NK-92 (cell line): Measurements from ENCODE around the gene MAPKAP1.

Experiments used
- DNase-seq: peaks from one replicate; lab custom pipeline; 2025; ENCODE audit not compliant: unreplicated experiment; lab: John Stamatoyannopoulos, UW

MAPKAP1 gene

DNA sequence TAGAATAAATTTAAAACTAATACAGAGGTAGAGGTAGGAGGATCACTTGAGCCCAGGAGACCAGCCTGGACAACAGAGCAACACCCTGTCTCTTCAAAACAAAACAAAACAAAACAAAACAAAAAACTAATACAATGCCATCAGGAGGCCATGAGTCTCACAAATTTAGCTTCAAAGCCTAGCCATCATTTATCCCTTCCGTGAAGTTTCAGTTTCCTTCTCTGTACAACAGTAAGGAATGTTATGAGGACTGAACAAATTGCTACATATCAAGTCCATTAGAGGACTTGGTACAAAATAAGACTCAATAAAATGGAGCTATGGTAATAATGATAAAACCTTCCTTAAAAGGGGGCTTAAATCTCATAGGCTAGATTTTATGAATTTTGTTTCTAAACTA is 60.8 kb downstream of the MAPKAP1 start:
- DNase-seq, result no peak

DNA sequence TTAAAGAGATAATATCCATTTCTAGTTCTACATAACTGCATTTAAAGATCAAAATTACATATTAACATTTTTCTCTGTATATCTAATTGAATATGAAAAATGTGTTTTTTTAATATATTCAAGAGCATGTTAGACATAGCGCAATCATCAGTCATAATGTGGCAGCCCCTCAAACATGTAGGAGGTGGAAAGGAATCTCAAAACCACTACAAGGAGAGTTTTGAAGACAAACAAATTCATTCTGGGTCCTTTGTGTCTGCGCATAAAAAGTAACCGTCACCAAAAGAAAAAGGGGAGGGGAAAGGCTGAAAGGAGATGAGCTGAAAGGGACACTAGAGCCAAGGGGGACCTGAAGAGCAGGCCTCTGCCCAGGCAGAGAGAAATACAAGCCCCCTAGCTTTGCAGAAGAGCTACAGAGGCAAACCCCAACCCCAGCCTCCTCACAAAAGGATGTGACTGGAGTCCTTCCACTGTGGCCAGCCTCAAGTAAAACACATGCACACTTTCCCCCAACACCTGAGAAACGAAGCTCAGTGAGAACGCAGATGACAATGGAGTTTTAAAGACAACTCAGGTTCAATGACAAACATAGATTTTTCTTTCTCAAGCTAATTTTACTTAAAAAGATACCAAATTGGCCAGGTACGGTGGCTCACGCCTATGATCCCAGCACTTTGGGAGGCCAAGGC is 62.0 kb downstream of the MAPKAP1 start:
- no peak for DNase-seq

- DNase-seq, result no peak
Measured at GRCh38 chr9:125642311-125642710, 64.7 kb downstream of the MAPKAP1 start.

- DNase-seq, result no peak
Measured at GRCh38 chr9:125639057-125639456, 68.0 kb downstream of the MAPKAP1 start.

GRCh38 chr9:125638239-125639045 is 68.6 kb downstream of the MAPKAP1 start:
- DNase-seq, result no peak

GRCh38 chr9:125637241-125637640 is 69.8 kb downstream of the MAPKAP1 start:
- no peak for DNase-seq

GRCh38 chr9:125635888-125636287 is 71.1 kb downstream of the MAPKAP1 start:
- DNase-seq, result no peak

- no peak for DNase-seq
Measured at GRCh38 chr9:125634040-125634717, 72.8 kb downstream of the MAPKAP1 start.

GRCh38 chr9:125633116-125633745 is 73.8 kb downstream of the MAPKAP1 start:
- DNase-seq, result no peak

DNA sequence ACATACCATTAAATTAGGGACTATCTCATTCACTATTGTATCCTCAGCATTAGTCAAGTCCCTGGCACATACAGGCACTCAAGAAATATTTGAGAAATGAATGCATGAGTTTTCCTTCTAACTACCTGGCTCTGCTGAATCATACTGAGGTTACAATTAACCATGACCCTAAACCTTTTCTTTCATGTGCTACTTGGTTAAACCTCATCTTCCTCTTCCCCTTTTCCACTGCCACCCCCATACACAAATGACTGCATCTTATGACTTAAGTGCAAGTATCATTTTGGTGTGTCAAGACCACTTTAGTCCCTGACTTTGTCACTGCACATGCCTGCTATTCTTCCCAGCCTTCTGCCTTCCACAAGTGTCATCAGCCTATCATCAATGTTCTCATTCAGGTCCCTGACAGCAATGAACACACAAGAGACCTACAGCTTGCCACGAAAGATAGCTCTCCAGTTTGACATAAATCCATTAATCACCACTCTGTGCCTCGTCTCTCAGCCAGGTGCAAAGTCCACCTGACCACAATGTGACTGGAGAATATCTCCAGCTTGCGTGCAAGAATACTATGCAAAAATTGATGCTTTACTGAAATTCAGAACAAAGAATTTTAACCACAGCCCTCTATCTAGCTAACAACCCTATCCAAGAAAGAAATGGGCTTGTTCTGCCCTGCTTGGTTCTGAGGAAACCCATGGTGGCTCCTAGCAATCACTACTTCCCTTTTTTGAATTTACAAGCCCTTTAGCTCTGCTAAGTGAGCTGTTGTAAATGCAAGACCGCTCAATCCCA is 74.5 kb downstream of the MAPKAP1 start:
- DNase-seq, result no peak

- DNase-seq, result no peak
Measured at GRCh38 chr9:125631391-125632085, 75.5 kb downstream of the MAPKAP1 start.

DNA sequence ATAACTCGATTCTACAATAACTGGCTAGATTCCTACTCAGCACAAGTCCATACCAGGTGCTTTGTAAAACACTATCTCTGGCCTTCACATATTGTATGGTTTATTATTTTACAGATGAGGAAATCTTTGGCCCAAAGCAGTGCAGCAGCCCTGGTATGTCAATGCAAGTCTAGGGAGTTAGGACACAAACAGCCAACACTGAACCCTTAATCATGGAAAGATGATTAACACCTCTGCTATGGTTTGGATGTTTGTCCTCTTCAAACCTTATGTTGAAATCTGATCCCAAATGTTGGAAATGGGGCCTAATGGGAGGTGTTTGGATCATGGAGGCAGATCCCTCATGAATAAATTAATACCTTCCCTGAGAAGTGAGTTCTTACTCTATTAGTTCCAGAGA is 76.6 kb downstream of the MAPKAP1 start:
- no peak for DNase-seq

GRCh38 chr9:125629446-125629845 is 77.6 kb downstream of the MAPKAP1 start:
- no peak for DNase-seq

DNA sequence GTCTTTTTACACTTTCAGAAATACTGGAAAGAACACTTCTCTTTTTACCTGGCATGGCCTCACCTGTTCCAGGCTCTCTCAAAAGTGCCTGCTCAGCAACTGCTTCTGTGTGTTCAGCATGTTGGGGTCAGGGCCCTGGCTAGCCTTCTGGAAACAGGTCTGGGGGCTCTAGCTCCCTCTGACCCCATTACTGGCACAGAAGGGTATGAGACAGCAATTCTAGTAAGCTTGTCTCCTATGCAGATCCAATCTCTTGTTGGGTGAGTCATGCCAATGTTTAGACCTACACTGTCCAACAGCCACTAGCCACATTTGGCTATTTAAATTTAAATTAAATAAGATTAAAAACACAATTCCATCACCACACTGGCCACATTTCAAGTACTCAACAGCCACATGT is 80.8 kb downstream of the MAPKAP1 start:
- DNase-seq, result no peak

- DNase-seq, result no peak
Measured at GRCh38 chr9:125621170-125621569, 85.8 kb downstream of the MAPKAP1 start.

DNA sequence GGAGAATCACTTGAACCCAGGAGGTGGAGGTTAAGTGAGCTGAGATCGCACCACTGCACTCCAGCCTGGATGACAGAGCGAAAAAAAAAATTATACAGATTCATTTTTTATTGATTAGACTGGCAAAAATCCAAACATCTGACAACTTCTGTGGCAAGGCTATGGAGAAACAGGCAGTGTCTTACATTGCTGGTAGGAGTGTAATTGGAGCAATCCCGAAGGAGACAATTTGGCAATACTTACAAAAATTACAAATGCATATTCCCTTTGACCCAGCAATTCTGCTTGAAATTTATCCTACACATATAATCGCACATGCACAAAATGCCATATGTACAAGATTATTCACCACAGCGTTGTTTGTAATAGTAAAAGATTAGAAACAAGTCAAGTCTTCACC is 86.8 kb downstream of the MAPKAP1 start:
- no peak for DNase-seq

DNA sequence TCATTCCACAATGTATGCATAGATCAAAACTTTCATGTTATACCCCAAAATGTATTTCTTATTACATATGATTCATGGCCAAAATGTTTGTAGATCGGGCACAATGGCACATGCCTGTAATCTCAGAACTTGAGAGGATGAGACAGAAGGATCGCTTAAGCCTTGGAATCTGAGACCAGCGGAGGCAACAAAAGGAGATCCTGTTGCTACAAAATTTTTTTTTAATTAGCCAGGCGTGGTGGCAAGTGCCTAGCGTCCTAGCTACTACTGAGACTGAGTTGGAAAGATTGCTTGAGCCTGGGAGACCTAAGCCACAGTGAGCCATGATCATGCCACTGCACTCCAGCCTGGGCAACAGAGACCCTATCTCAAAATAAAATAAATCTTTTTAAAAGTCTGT is 89.9 kb downstream of the MAPKAP1 start:
- no peak for DNase-seq

- no peak for DNase-seq
Measured at GRCh38 chr9:125613141-125613540, 93.9 kb downstream of the MAPKAP1 start.

GRCh38 chr9:125612616-125613015 is 94.4 kb downstream of the MAPKAP1 start:
- no peak for DNase-seq

- DNase-seq, result no peak
Measured at GRCh38 chr9:125611121-125611765, 95.8 kb downstream of the MAPKAP1 start.
